HL-60/S4 treated with retinoic acid at 250 ng/mL for 4 days and 3 days (cell line): ENCODE data around the gene CLIC1.

Source experiments
- in situ Hi-C: fragments of 300-500 bp; cut with MboI; formaldehyde crosslinking; loops from 2 replicates; pipeline ENCODE4 v1.7.0; 2022; ENCODE audit warnings: low sequenced_read_pairs

The CLIC1 gene

GRCh38 chr6:31736021-31736767 lies at the start of gene CLIC1:
CLIC1 (minus strand) TSS chr6:31736530; CDS start chr6:31736300, 230 bp downstream.
- in situ Hi-C loops = no loop called here

GRCh38 chr6:31785475-31785874 lies 49.1 kb upstream of the CLIC1 start:
- in situ Hi-C loops = no loop called here

- in situ Hi-C loops = no loop called here
Observed at GRCh38 chr6:31784098-31784925, 48.0 kb upstream of the CLIC1 start.

GRCh38 chr6:31782126-31782855 lies 46.0 kb upstream of the CLIC1 start:
- in situ Hi-C loops = no loop called here

GRCh38 chr6:31781244-31782125 lies 45.2 kb upstream of the CLIC1 start:
- in situ Hi-C loops = no loop called here

DNA sequence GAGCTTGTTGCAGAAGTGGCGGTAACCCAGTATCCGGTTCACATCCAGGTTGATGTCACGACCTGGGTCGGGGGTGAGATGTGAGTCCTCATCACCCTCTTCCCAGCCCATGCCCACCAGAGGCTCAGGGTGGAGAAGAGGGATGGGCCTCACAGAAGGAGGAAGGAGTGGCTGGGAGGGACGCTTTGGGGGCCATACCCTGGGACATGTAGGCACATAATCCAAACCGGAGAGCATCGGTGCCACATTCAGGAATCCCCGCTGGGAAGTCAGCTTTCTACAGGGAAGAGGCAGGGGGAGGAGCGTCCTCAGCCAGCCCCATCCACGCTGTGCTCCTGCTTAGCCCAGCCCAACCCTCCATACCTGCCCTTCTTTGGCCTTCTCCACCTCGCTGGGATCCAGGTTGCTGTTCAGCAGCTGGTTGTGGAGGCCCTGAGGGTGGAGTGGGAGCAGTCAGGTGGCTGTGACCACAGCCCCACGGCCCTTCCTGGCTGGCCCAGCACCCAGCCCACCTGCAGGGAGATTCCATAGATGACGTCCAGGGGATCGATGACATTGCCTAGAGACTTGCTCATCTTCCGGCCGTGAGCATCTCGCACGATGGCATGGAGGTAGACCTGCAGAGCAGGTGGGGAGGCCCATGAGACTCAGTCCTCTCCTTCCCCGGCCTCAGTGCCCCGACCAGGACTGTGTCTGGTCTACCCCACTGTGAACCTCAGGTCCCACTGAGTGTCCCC lies 44.3 kb upstream of the CLIC1 start:
- in situ Hi-C loops = no loop called here

- in situ Hi-C loops = no loop called here
Observed at GRCh38 chr6:31779908-31780307, 43.6 kb upstream of the CLIC1 start.

DNA sequence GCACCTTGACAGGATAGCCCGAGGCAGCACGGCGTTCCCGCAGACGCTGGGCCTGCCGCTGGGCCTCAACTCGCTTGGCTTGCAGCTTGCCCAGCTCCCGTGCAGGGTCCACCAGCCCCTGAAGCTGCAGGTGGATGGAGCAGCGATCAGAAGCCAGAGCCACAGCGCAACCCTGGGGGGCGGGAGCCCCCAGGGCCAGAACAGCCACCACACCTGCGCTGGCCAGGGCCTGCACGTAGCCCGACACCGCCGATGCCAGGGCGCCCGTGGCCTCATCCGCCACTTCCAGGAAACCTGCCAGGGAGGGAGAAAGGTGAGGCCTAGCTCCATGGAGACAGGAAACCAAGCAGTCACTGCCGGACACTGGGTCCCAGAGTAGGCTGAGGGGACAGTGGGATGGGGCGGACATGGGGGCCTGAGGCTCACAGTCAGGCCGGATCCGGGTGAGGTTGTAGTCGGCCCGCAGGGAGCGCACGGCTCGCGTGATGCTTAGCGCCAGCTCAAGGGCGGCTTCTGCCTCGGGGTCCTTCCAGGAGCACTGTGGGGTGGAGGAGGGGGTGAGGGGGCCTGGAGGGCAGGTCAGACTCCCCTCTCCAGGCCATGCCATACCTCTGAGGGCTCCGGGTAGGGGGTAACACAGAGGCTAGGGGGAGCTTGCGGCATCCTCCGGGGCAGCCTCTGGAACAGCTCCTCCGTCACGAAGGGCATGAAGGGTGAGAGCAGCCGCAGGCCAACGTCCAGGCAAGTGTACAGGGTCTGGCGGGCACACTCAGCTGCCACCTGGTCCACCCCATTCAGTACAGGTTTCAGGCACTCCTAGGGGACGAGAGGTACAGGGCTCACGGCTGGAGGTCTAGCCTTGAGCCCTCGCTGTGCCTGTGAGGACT lies 42.9 kb upstream of the CLIC1 start:
- in situ Hi-C loops = no loop called here

GRCh38 chr6:31778193-31778592 lies 41.9 kb upstream of the CLIC1 start:
- in situ Hi-C loops = no loop called here

- in situ Hi-C loops = no loop called here
Observed at GRCh38 chr6:31777667-31778050, 41.3 kb upstream of the CLIC1 start.

GRCh38 chr6:31776989-31777666 lies 40.8 kb upstream of the CLIC1 start, which contains the start of gene VWA7:
VWA7 (minus strand) TSS chr6:31777328; CDS start chr6:31776779, 549 bp downstream.
- in situ Hi-C loops = no loop called here

- in situ Hi-C loops = no loop called here
Observed at GRCh38 chr6:31776485-31776988, 40.2 kb upstream of the CLIC1 start.

DNA sequence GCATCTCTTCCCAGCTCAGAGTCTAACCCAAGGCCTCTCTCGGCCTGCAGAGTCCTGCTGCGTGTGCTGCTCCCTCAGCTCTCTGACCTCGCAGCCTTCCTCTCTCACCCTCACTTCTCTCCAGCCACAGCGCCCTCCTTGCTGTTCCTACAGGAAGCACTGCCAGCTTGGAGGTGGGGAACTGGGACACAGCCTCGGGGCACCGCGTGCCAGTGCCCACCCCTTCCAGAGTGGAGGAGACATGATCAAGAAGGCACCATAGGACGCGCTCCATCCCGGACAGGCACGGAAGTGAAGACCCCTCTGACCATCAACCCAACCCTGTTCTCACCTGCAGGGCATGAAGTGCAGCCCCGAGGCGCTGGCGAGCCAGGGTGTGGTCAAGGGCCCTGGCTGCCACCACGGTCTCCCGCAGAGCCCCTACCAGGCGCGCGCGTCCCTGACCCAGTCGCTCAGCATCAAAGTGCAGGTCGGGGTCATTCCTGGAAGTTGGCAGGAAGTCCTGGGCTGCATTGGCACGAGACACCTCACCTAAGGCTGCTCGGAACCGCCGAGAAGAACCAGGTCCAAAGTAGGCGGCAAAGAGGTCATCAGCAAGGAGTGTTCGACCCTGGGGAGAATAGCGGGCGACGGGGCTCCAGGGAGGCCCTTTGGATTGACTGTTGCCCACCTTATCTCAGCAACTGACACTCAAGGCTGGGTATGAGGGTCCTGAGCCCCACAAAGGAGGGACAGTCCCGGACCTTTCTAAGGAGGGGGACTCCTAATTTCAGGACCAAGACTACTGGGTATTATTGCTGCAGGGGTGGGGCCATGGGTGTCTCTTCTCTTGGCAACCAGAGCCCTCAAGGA lies 39.5 kb upstream of the CLIC1 start:
- in situ Hi-C loops = no loop called here

- in situ Hi-C loops = no loop called here
Observed at GRCh38 chr6:31775184-31775583, 38.9 kb upstream of the CLIC1 start.

DNA sequence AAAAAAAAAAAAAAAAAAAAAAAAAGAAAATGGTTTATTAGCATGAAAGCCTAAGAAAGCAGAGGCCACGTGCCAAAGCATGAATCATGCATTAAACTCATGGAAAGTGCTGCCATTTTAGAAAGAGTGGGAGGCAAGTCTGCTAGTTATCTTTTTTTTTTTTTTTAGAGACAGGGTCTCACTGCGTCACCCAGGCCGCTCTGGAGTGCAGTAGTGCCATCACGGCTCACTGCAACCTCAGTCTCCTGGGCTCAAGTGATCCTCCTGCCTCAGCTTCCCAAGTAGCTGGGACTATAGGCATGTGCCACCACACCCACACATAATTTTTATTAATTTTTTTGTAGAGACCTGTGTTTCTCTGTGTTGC lies 35.6 kb upstream of the CLIC1 start:
- in situ Hi-C loops = no loop called here

DNA sequence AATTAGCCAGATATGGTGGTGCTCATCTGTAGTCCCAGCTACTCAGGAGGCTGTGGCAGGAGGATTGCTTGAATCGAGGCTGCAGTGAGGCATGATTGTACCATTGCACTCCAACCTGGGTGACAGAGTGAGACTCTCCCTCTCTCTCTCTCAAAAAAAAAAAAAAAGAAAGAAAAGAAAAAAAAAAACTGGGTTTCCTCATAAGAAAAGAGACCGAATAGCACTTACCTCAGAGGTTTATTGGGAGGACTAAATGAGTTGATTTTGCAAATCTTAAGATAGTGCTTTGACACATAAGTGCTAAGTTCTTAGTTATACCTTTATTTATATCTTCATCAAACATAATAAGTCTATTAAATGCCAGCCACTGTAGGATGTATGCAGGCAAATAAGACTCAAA lies 34.5 kb upstream of the CLIC1 start:
- in situ Hi-C loops = no loop called here

- in situ Hi-C loops = no loop called here
Observed at GRCh38 chr6:31769684-31770371, 33.5 kb upstream of the CLIC1 start.
